ENCODE data around the gene DMRTA1. TPM values are rescaled to one million over a fixed set of nuclear protein-coding genes. Genes with fewer than 3 reads are reported as not detected.

DMRTA1 gene, protein sequence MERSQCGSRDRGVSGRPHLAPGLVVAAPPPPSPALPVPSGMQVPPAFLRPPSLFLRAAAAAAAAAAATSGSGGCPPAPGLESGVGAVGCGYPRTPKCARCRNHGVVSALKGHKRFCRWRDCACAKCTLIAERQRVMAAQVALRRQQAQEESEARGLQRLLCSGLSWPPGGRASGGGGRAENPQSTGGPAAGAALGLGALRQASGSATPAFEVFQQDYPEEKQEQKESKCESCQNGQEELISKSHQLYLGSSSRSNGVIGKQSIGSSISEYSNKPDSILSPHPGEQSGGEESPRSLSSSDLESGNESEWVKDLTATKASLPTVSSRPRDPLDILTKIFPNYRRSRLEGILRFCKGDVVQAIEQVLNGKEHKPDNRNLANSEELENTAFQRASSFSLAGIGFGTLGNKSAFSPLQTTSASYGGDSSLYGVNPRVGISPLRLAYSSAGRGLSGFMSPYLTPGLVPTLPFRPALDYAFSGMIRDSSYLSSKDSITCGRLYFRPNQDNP
- 1 to 10 TPM in 1 of 4 donors, under 1 TPM in 3; 0.70 to 2.3 (median 0.88) TPM for total RNA-seq

DNA sequence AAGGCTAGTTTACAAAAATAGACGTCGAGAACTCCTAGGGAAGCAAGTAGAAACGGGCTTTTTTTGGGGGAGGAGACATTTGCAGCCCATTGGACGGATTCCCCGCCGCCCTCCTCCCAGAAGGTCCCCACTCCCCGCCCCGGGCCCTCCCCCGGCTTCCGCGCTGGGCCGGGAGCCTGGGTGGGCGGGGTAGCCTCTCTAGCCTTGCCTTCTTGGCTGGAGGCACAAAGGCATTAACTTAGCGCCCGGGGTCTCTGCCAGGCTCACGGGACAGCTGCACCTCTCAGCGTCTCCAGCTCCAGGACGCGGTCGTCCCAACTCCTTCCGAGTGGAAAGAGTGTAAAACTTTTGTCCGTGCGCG lies at the start of gene DMRTA1:
Gene DMRTA1, plus strand, starts transcription at position 236 of the 361 bp plus-strand sequence. CDS start 242 bp downstream, outside the sequence.
- Histone ChIP-seq H3K4me1 (peaks cover 0 to 11% (median 0%) of the 10 kb centered on the region in 4 donors), H3K27me3 (no peaks in the 10 kb centered on the region), H3K36me3 (no peaks in the 10 kb centered on the region), H3K9me3 (no peaks in the 10 kb centered on the region), H3K4me3 (peak within 1 kb of the TSS; percentile 31 to 84 (median 60)), H3K27ac (peak within 1 kb of the TSS; percentile 18 to 83 (median 65))
- DNase-seq = peak; percentile 20 to 79 (median 69)
- no peak for TF ChIP-seq POLR2A (IDR thresholded peaks at IDR 0.05)
- TF ChIP-seq, protein P1, sequence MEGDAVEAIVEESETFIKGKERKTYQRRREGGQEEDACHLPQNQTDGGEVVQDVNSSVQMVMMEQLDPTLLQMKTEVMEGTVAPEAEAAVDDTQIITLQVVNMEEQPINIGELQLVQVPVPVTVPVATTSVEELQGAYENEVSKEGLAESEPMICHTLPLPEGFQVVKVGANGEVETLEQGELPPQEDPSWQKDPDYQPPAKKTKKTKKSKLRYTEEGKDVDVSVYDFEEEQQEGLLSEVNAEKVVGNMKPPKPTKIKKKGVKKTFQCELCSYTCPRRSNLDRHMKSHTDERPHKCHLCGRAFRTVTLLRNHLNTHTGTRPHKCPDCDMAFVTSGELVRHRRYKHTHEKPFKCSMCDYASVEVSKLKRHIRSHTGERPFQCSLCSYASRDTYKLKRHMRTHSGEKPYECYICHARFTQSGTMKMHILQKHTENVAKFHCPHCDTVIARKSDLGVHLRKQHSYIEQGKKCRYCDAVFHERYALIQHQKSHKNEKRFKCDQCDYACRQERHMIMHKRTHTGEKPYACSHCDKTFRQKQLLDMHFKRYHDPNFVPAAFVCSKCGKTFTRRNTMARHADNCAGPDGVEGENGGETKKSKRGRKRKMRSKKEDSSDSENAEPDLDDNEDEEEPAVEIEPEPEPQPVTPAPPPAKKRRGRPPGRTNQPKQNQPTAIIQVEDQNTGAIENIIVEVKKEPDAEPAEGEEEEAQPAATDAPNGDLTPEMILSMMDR (IDR thresholded peaks at IDR 0.05) = no peak

GRCh38 chr9:22401671-22402070 lies 45.0 kb upstream of the DMRTA1 start:
- TF ChIP-seq POLR2A (IDR thresholded peaks at IDR 0.05) = no peak
- TF ChIP-seq, protein P1 (IDR thresholded peaks at IDR 0.05) = no peak

DNA sequence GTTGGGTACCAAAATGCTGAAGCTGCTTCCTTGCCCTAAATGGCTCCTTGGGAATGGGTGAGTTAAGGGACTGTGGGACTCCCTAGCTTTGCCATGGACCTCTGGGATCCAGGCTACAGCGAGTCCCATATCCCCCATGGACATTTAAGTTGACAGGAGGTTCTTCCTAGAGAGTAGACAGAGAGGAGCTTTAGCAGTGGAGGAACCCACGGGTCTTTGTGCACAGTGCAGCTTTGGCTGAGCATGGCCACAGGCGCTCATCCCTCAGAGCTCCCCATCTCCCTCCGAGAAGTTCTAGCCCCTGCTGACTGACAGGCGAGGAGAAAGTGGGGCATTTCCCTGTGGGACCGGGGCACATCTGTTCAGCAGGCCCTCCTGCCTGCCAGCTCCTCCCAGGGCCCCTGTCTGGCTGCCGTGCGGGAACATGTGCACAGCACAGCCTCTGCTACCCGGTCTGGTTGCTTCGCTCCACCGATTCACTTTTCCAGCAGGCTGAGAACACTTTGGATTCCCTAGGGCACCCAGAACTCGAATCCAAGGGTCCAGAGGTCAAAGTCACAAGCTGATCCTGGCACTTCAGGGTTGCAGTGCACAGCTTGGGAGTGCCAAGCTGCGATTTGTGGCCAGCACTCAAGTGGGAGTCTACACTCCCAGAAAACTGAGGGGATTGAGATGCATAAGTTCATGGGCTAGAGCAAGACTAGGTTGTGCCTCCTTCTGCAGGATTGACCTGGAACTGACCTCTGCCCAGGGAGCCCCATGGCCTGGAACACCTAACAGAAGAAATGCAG lies 40.6 kb upstream of the DMRTA1 start:
- Histone ChIP-seq H3K27me3 (no peaks in the 10 kb centered on the region), H3K9me3 (no peaks in the 10 kb centered on the region), H3K27ac (no peak overlapping the region), H3K4me1 (no peaks in the 10 kb centered on the region), H3K4me3 (no peak overlapping the region), H3K36me3 (no peaks in the 10 kb centered on the region)
- DNase-seq = no peak
- TF ChIP-seq, protein P1 (IDR thresholded peaks at IDR 0.05) = no peak
- no peak for TF ChIP-seq POLR2A (IDR thresholded peaks at IDR 0.05)

More at GRCh38 chr9:22401671-22402070, 45.0 kb upstream of the DMRTA1 start:
- H3K4me3 ChIP-seq = no peak overlapping the region
- no peak overlapping the region for H3K27ac ChIP-seq
- H3K36me3 ChIP-seq = no peaks in the 10 kb centered on the region
- no peak for DNase-seq
- no peaks in the 10 kb centered on the region for H3K27me3 ChIP-seq
- no peaks in the 10 kb centered on the region for H3K9me3 ChIP-seq
- no peaks in the 10 kb centered on the region for H3K4me1 ChIP-seq

GRCh38 chr9:22413884-22414283 lies 32.7 kb upstream of the DMRTA1 start:
- Histone ChIP-seq H3K27me3 (no peaks in the 10 kb centered on the region), H3K27ac (no peak overlapping the region), H3K9me3 (no peaks in the 10 kb centered on the region), H3K36me3 (no peaks in the 10 kb centered on the region), H3K4me1 (no peaks in the 10 kb centered on the region), H3K4me3 (no peak overlapping the region)
- no peak for TF ChIP-seq POLR2A (IDR thresholded peaks at IDR 0.05)
- TF ChIP-seq, protein P1 (IDR thresholded peaks at IDR 0.05) = no peak
- no peak for DNase-seq

DNA sequence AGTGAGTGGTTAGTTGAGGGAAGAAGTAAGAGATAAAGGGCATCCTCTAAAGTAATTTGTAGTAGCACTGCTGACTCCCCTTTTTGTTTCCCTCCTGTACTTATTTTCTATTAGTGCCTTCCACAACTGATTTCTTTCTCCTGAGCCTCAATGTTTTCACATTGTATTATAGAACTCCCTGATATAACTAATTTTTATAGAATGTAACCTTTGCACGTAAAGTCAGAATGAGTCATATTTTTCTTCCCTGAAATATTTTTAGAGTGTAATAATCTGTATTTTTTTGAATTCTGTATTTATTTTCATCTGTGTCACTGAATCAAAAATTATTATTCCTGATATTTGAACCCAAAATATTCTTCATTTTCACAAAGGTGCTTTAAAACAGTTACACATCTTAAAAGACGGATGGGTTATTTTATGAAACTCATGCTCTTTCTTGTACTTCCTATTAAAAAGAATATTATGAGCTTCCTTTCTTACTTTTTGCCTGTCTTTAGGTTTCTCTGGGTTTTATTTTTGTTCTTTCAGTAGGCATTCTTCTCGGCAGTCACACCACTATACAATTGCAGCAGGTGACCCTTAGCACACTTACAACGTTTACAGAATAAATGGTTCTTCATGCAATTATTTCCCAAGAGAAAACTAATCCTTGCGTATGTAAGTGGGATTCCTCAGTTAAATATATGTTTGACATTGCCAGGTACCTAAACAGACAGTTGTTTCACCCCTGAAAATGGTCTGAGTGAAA lies 30.5 kb upstream of the DMRTA1 start:
- no peak overlapping the region for H3K27ac ChIP-seq
- no peak for TF ChIP-seq POLR2A (IDR thresholded peaks at IDR 0.05)
- TF ChIP-seq, protein P1 (IDR thresholded peaks at IDR 0.05) = no peak
- no peaks in the 10 kb centered on the region for H3K36me3 ChIP-seq
- no peaks in the 10 kb centered on the region for H3K9me3 ChIP-seq
- H3K27me3 ChIP-seq = no peaks in the 10 kb centered on the region
- DNase-seq = no peak
- no peak overlapping the region for H3K4me3 ChIP-seq
- H3K4me1 ChIP-seq = no peaks in the 10 kb centered on the region

All from Peyer's patch (tissue), 4 donors.